ENCODE results near the gene MMP17. TPM values are rescaled to one million over a fixed set of nuclear protein-coding genes. Genes with fewer than 3 reads are reported as not detected.

MMP17 gene
- polyA plus RNA-seq, 2 donors, result 1.8 to 2.0 TPM

DNA sequence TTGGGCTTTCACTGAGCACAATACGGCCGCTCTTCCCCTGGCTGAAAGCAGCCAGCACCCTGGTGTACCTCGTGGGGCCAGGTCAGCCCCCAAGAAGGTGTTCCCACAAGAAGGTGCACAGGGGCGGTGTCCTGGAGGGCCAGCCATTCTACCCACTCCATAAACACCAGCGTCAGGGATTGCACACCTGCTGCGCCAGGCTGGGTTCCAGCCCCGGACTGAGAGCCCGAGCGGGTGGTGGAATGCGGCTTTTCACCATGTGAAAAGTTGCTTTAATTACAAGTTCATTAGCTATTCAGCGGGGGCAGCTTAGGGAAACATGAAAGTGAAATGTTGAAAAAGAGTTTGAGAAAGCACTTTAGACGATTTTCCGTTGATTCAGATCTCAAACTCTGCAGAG lies 17.5 kb upstream of the MMP17 start:
- WGBS, 2 donors, result 67 to 76% methylated on average over 13 of the region's 13 CpGs
- H3K27ac ChIP-seq (ENCODE audit: low read depth in 2 of 2, low read length in 1 of 2), result no peak overlapping the region
- H3K36me3 ChIP-seq (ENCODE audit: control insufficient read depth in 2 of 2, insufficient read depth in 2 of 2, low read length in 1 of 2), result no peaks in the 10 kb centered on the region
- H3K4me1 ChIP-seq (ENCODE audit: control insufficient read depth in 2 of 2, insufficient read depth in 2 of 2, low read length in 1 of 2), result no peaks in the 10 kb centered on the region
- no peaks in the 10 kb centered on the region for H3K27me3 ChIP-seq (ENCODE audit: control insufficient read depth in 1 of 2, insufficient read depth in 2 of 2, low read length in 2 of 2)
- no peak overlapping the region for H3K4me3 ChIP-seq (ENCODE audit: low read depth in 1 of 2, low read length in 2 of 2)
- H3K9me3 ChIP-seq (ENCODE audit: control insufficient read depth in 2 of 2, insufficient read depth in 1 of 2, low read depth in 1 of 2, low read length in 1 of 2), result peaks cover 0 to 2% of the 10 kb centered on the region in 2 donors

DNA sequence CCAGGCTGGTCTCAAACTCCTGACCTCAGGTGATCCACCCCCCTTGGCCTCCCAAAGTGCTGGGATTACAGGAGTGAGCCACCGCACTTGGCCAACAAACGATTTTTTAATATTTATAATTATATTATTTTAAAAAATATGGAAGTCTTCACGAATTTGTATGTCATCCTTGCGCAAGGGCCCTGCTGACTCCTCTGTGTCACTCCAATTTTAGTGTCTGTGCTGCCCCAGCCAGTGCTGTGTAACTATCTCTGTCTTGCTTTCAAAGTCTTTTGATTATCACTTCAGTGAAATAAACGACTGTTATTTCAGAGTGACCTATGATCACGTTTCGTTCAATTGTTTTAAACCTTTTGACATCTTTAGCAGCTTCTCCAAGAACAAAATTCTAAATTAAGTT lies 13.1 kb upstream of the MMP17 start:
- Histone ChIP-seq H3K27me3 (ENCODE audit: control insufficient read depth in 1 of 2, insufficient read depth in 2 of 2, low read length in 2 of 2) (no peaks in the 10 kb centered on the region), H3K36me3 (ENCODE audit: control insufficient read depth in 2 of 2, insufficient read depth in 2 of 2, low read length in 1 of 2) (no peaks in the 10 kb centered on the region), H3K4me3 (ENCODE audit: low read depth in 1 of 2, low read length in 2 of 2) (no peak overlapping the region), H3K27ac (ENCODE audit: low read depth in 2 of 2, low read length in 1 of 2) (no peak overlapping the region), H3K9me3 (ENCODE audit: control insufficient read depth in 2 of 2, insufficient read depth in 1 of 2, low read depth in 1 of 2, low read length in 1 of 2) (peaks cover 0 to 2% of the 10 kb centered on the region in 2 donors), H3K4me1 (ENCODE audit: control insufficient read depth in 2 of 2, insufficient read depth in 2 of 2, low read length in 1 of 2) (no peaks in the 10 kb centered on the region)
- 78 to 89% methylated on average over 7 of the region's 7 CpGs for WGBS, 2 donors

DNA sequence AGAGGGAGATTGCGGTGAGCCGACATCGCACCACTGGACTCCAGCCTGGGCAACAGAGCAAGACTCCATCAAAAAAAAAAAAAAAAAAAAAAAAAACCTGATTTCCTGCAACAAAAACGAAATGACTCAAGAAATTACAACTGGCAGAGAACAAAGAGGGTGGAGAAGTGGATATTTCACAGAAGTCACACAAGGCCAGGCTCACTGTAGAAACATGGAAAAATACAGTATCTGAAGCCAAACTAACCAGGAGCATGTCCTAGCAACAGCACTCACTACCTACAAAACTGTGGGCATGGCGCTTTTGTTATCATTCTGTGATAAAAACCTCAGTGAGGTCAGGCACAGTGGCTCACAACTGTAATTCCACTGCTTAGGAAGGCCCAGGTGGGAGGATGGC lies 11.7 kb upstream of the MMP17 start:
- H3K4me3 ChIP-seq (ENCODE audit: low read depth in 1 of 2, low read length in 2 of 2), result no peak overlapping the region
- no peaks in the 10 kb centered on the region for H3K27me3 ChIP-seq (ENCODE audit: control insufficient read depth in 1 of 2, insufficient read depth in 2 of 2, low read length in 2 of 2)
- no peak overlapping the region for H3K27ac ChIP-seq (ENCODE audit: low read depth in 2 of 2, low read length in 1 of 2)
- H3K4me1 ChIP-seq (ENCODE audit: control insufficient read depth in 2 of 2, insufficient read depth in 2 of 2, low read length in 1 of 2), result no peaks in the 10 kb centered on the region
- H3K9me3 ChIP-seq (ENCODE audit: control insufficient read depth in 2 of 2, insufficient read depth in 1 of 2, low read depth in 1 of 2, low read length in 1 of 2), result peaks cover 0 to 2% of the 10 kb centered on the region in 2 donors
- no peaks in the 10 kb centered on the region for H3K36me3 ChIP-seq (ENCODE audit: control insufficient read depth in 2 of 2, insufficient read depth in 2 of 2, low read length in 1 of 2)
- 63 to 68% methylated on average over 5 of the region's 5 CpGs for WGBS, 2 donors

DNA sequence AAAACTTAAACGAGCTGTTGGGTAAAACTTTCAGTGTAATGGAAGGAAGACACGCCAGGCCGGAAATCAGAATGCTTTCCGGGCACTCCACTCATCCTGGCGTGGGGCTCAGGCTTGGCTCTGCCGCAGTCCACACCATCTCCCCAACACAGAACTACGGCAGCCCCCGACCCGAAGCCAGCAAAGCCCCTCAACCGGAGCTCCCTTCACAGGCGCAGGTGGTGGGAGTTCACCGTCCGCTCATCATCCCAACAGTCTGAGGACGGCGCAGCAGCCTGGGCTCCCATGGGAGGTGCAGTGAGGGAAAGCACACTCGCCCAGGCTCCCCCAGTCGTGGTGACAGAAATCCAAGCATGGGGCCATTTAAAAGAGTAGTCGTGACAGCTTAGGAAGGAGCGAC lies 11.0 kb upstream of the MMP17 start:
- Histone ChIP-seq H3K9me3 (ENCODE audit: control insufficient read depth in 2 of 2, insufficient read depth in 1 of 2, low read depth in 1 of 2, low read length in 1 of 2) (no peaks in the 10 kb centered on the region), H3K36me3 (ENCODE audit: control insufficient read depth in 2 of 2, insufficient read depth in 2 of 2, low read length in 1 of 2) (no peaks in the 10 kb centered on the region), H3K27ac (ENCODE audit: low read depth in 2 of 2, low read length in 1 of 2) (no peak overlapping the region), H3K4me3 (ENCODE audit: low read depth in 1 of 2, low read length in 2 of 2) (no peak overlapping the region), H3K27me3 (ENCODE audit: control insufficient read depth in 1 of 2, insufficient read depth in 2 of 2, low read length in 2 of 2) (no peaks in the 10 kb centered on the region), H3K4me1 (ENCODE audit: control insufficient read depth in 2 of 2, insufficient read depth in 2 of 2, low read length in 1 of 2) (no peaks in the 10 kb centered on the region)
- WGBS, 2 donors, result 87 to 89% methylated on average over 19 of the region's 19 CpGs

DNA sequence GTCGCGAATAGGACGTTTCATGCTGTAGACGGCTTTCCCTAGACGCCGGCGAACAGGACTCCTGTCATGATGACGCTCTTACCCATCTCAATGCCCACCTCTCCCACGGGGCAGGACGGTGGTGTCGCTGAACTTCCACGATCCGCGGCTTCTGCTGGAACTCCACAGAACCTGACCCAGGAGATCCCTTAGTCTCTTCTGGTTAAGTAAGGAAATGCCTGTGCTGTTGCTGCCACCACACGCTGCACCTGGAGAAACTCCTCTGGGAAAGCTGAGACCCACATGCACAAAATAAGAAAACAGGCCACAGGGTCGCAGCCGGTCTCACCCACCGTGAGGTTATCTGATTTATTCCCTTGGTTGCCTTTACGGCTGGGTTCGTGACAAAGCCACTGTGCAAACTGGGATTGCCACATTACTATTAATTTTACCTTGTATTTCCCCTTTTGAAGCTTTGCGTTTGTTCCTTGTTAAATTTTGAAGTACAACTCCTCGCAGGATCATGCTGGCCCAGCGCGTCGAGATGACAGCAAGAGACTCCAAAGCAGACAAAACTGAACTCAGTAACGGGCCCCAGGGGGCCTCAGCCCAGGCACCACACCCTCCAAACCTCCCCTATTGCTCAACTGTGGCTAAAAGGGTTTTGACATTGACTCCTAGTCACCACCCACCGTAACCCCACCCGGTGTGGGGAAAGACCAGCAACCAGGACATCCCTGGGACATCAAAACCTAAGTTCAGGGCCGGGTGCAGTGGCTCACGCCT lies 9.2 kb upstream of the MMP17 start:
- Histone ChIP-seq H3K27me3 (ENCODE audit: control insufficient read depth in 1 of 2, insufficient read depth in 2 of 2, low read length in 2 of 2) (no peaks in the 10 kb centered on the region), H3K9me3 (ENCODE audit: control insufficient read depth in 2 of 2, insufficient read depth in 1 of 2, low read depth in 1 of 2, low read length in 1 of 2) (no peaks in the 10 kb centered on the region), H3K36me3 (ENCODE audit: control insufficient read depth in 2 of 2, insufficient read depth in 2 of 2, low read length in 1 of 2) (no peaks in the 10 kb centered on the region), H3K4me3 (ENCODE audit: low read depth in 1 of 2, low read length in 2 of 2) (no peak overlapping the region), H3K27ac (ENCODE audit: low read depth in 2 of 2, low read length in 1 of 2) (no peak overlapping the region), H3K4me1 (ENCODE audit: control insufficient read depth in 2 of 2, insufficient read depth in 2 of 2, low read length in 1 of 2) (no peaks in the 10 kb centered on the region)
- 77 to 81% methylated on average over 30 of the region's 30 CpGs for WGBS, 2 donors

DNA sequence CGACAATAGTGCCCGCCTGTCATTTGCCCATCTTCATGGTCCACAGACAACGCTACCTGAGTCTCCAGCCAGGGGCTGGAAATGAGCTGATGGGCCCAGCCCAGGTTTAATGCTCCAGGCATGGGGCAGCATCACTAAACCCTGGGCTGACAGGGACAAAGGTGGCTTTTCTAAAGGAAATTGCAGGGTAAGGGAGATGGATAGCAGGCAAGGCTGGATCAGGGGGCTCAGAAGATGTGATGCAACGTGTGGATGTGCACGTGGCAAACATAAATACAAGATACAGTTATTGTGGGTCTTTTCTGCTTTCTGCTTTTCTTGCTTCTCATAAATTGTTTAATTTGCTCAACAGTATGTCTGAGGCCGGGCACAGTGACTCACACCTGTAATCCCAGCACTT lies 3.7 kb upstream of the MMP17 start:
- no peaks in the 10 kb centered on the region for H3K9me3 ChIP-seq (ENCODE audit: control insufficient read depth in 2 of 2, insufficient read depth in 1 of 2, low read depth in 1 of 2, low read length in 1 of 2)
- no peaks in the 10 kb centered on the region for H3K4me1 ChIP-seq (ENCODE audit: control insufficient read depth in 2 of 2, insufficient read depth in 2 of 2, low read length in 1 of 2)
- 80 to 91% methylated on average over 6 of the region's 6 CpGs for WGBS, 2 donors
- H3K27ac ChIP-seq (ENCODE audit: low read depth in 2 of 2, low read length in 1 of 2), result no peak overlapping the region
- no peaks in the 10 kb centered on the region for H3K36me3 ChIP-seq (ENCODE audit: control insufficient read depth in 2 of 2, insufficient read depth in 2 of 2, low read length in 1 of 2)
- H3K4me3 ChIP-seq (ENCODE audit: low read depth in 1 of 2, low read length in 2 of 2), result no peak overlapping the region
- H3K27me3 ChIP-seq (ENCODE audit: control insufficient read depth in 1 of 2, insufficient read depth in 2 of 2, low read length in 2 of 2), result no peaks in the 10 kb centered on the region

DNA sequence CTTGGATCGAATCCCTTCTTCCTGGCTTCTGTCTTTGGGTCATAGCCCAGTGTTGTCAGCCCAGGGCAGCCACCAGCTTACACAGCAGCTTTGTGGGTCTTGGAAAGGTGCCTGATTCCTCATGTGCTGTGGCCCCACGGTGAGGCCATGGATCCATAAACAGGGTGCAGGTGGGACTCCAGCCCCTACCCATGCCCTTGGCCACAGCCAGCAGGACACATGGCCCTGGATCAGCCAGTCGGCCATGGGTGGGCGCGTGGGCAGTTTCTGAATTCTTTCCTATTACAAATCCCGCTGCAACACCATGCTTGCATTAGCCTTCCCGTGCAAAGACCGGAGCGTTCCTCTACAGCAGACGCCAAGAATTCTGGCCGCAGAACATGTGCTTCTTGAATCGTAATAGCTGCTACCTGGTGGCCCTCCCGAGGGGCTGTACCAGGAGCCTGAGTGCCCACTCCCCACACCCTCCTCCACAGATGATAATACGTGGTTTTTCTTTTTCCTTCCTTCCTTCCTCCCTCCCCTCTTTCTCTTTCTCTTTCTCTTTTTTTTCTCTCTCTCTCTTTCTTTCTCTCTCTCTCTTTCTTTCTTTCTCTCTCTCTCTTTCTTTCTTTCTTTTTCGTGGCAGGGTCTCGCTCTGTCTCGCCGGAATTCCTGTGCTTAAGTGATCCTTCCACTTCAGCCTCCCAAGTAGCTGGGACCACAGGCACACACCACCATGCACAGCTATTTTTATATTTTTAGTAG lies 2.9 kb upstream of the MMP17 start:
- WGBS, 2 donors, result 64 to 66% methylated on average over 18 of the region's 18 CpGs
- Histone ChIP-seq H3K9me3 (ENCODE audit: control insufficient read depth in 2 of 2, insufficient read depth in 1 of 2, low read depth in 1 of 2, low read length in 1 of 2) (no peaks in the 10 kb centered on the region), H3K36me3 (ENCODE audit: control insufficient read depth in 2 of 2, insufficient read depth in 2 of 2, low read length in 1 of 2) (no peaks in the 10 kb centered on the region), H3K27me3 (ENCODE audit: control insufficient read depth in 1 of 2, insufficient read depth in 2 of 2, low read length in 2 of 2) (no peaks in the 10 kb centered on the region), H3K4me1 (ENCODE audit: control insufficient read depth in 2 of 2, insufficient read depth in 2 of 2, low read length in 1 of 2) (peaks cover 0 to 4% of the 10 kb centered on the region in 2 donors), H3K4me3 (ENCODE audit: low read depth in 1 of 2, low read length in 2 of 2) (no peak overlapping the region), H3K27ac (ENCODE audit: low read depth in 2 of 2, low read length in 1 of 2) (no peak overlapping the region)

DNA sequence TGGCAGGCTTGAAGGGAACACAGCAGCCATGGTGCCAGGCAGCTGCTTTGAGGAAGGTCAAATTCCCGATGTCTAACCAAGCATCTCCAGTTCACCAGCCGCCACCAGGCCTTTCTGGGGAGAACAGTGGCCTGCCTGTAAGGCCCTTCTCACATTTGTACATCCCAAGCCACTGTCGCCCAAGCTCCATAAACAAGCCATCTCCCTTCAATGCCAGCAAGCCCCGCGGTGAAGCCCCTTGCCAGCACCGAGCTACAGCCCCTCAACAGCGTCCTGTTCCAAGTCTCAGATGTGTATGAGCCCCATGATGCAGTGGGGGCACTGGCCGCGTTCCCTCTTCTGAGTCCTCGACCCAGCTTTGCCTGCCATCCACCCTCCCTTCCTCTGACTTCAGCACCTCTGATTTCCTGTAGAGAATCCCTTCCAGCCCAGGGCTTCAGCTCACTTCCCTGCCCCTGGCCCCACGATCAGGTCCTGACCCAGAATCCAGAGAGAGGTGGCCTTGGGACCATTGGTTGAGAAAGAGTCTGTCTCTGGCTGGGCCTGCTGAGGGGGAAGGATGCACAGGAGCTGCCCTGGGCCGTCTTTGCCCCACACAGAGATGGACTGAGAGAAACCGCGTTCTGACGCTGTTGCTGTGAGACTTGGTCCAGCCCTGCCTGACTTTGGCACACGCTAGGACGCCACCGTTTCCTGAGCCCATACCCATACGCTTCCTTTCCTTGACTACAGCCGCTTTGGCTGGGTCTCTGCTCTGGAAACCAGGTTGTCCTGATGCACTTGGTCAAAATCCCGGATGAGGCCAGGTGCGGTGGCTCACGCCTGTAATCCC lies 1.9 kb upstream of the MMP17 start:
- Histone ChIP-seq H3K27ac (ENCODE audit: low read depth in 2 of 2, low read length in 1 of 2) (no peak overlapping the region), H3K27me3 (ENCODE audit: control insufficient read depth in 1 of 2, insufficient read depth in 2 of 2, low read length in 2 of 2) (peaks cover 0 to 3% of the 10 kb centered on the region in 2 donors), H3K36me3 (ENCODE audit: control insufficient read depth in 2 of 2, insufficient read depth in 2 of 2, low read length in 1 of 2) (no peaks in the 10 kb centered on the region), H3K9me3 (ENCODE audit: control insufficient read depth in 2 of 2, insufficient read depth in 1 of 2, low read depth in 1 of 2, low read length in 1 of 2) (no peaks in the 10 kb centered on the region), H3K4me1 (ENCODE audit: control insufficient read depth in 2 of 2, insufficient read depth in 2 of 2, low read length in 1 of 2) (peaks cover 4 to 7% of the 10 kb centered on the region in 2 donors), H3K4me3 (ENCODE audit: low read depth in 1 of 2, low read length in 2 of 2) (no peak overlapping the region)
- WGBS, 2 donors, result 79 to 80% methylated on average over 23 of the region's 23 CpGs

DNA sequence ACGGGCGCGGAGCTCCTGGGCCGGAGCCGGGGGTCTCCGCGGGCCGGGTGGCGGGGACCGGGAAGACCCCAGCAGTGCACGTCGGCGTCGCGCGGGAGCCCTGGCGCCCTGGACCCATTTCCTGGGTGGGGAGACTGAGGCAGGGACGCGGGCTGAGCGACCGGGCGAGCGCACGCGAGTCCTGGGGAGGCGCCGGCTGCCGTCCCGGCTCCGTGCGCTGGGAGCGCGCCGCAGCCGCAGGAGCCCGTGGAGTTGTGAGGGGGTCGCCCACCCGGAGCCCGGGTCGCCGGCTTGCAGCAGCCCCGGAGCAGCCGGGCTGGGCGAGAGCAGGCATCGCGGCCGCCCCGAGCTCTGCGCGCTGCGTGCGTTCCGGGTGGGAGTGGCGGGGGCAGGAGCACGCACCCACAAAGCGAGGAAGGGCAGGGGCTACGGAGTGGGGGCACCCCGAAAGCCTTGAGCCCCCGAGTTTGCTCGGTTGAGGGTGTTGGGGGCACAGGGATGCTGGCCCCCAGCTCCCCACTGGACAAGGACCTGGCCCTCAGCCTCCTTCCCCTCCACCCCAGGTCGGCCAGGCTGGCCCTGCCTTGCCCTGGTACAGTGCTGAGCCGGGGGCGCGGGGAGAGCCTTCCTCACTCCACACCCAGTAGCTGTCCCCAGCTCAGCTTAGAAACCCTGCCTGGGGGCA lies 620 bp downstream of the MMP17 start:
- Histone ChIP-seq H3K27me3 (ENCODE audit: control insufficient read depth in 1 of 2, insufficient read depth in 2 of 2, low read length in 2 of 2) (peaks cover 0 to 3% of the 10 kb centered on the region in 2 donors), H3K9me3 (ENCODE audit: control insufficient read depth in 2 of 2, insufficient read depth in 1 of 2, low read depth in 1 of 2, low read length in 1 of 2) (no peaks in the 10 kb centered on the region), H3K36me3 (ENCODE audit: control insufficient read depth in 2 of 2, insufficient read depth in 2 of 2, low read length in 1 of 2) (no peaks in the 10 kb centered on the region), H3K27ac (ENCODE audit: low read depth in 2 of 2, low read length in 1 of 2) (no peak overlapping the region), H3K4me3 (ENCODE audit: low read depth in 1 of 2, low read length in 2 of 2) (peak overlapping the region; percentile 40 to 53), H3K4me1 (ENCODE audit: control insufficient read depth in 2 of 2, insufficient read depth in 2 of 2, low read length in 1 of 2) (peaks cover 6 to 19% of the 10 kb centered on the region in 2 donors)
- 1 to 2% methylated on average over 38 to 64 of the region's 64 CpGs for WGBS, 2 donors
